Right cardiac atrium (tissue), 5 donors: ENCODE measurements around the gene RNF151. TPM values are rescaled to one million over a fixed set of nuclear protein-coding genes. Genes with fewer than 3 reads are reported as not detected.

Experiments
- polyA plus RNA-seq: library from polyadenylated mRNA; stranded (reverse); fragments of 200-250 nt; gene quantifications from one replicate; pipeline ENCODE4 v1.2.3, GENCODE V29; 2013
- total RNA-seq, 4 donors: library from RNA; stranded (reverse); fragmentation: NEBNext Ultra II Directional; extraction: Animal tissue kit (Norgen Biotek cat#: 25700); gene quantifications; one replicate each; pipeline ENCODE4 v1.2.1, GENCODE V29; 2021
- donor health status: healthy with polysubstance abuse.
- donor health status: DM: no; HTN: yes; CAD: no.
- donor health status: DM: no; HTN: no; CAD: no.
- donor health status: DM: no; HTN: yes; CAD: no; lungs with severe emphysema.
- donor health status: DM: yes; HTN: yes; CAD: no.

Gene RNF151
- total and polyA plus RNA-seq, 5 donors = not detected

Other genes starting within 250 kb of the RNF151 start
- gene NME3, start 195.3 kb upstream of the RNF151 start, total RNA-seq = 10 to 100 TPM; 36.5 to 55.4 (median 47.4) TPM
- gene NME3, start 195.3 kb upstream of the RNF151 start, polyA plus RNA-seq = 75.2 TPM
- 10 to 100 TPM in 2 of 4 donors, 1 to 10 TPM in 2; 8.1 to 11.3 (median 9.8) TPM for gene EME2, start 194.0 kb upstream of the RNF151 start, total RNA-seq
- 6.3 TPM for gene EME2, start 194.0 kb upstream of the RNF151 start, polyA plus RNA-seq
- 10 to 100 TPM; 53.3 to 80.0 (median 69.1) TPM for gene MRPS34, start 193.7 kb upstream of the RNF151 start, total RNA-seq
- gene MRPS34, start 193.7 kb upstream of the RNF151 start, polyA plus RNA-seq = 91.4 TPM
- 10 to 100 TPM; 24.5 to 41.3 (median 34.1) TPM for gene SPSB3, start 184.3 kb upstream of the RNF151 start, total RNA-seq
- 51.8 TPM for gene SPSB3, start 184.3 kb upstream of the RNF151 start, polyA plus RNA-seq
- 10 to 100 TPM; 33.1 to 39.1 (median 35.9) TPM for gene NUBP2, start 183.9 kb upstream of the RNF151 start, total RNA-seq
- gene NUBP2, start 183.9 kb upstream of the RNF151 start, polyA plus RNA-seq = 45.3 TPM
- not detected for gene IGFALS, start 173.2 kb upstream of the RNF151 start, total RNA-seq
- gene IGFALS, start 173.2 kb upstream of the RNF151 start, polyA plus RNA-seq = 0.05 TPM
- gene HAGH, start 140.0 kb upstream of the RNF151 start, total RNA-seq = 100 to 1,000 TPM; 123 to 155 (median 141) TPM
- gene HAGH, start 140.0 kb upstream of the RNF151 start, polyA plus RNA-seq = 224 TPM
- 10 to 100 TPM; 18.8 to 26.5 (median 22.6) TPM for gene FAHD1, start 139.7 kb upstream of the RNF151 start, total RNA-seq
- 46.4 TPM for gene FAHD1, start 139.7 kb upstream of the RNF151 start, polyA plus RNA-seq
- gene MEIOB, start 94.7 kb upstream of the RNF151 start, total RNA-seq = not detected
- gene MEIOB, start 94.7 kb upstream of the RNF151 start, polyA plus RNA-seq = not detected
- gene HS3ST6, start 48.4 kb upstream of the RNF151 start, total RNA-seq = not detected
- not detected for gene HS3ST6, start 48.4 kb upstream of the RNF151 start, polyA plus RNA-seq
- 10 to 100 TPM; 18.0 to 34.0 (median 26.2) TPM for gene MSRB1, start 23.7 kb upstream of the RNF151 start, total RNA-seq
- 39.2 TPM for gene MSRB1, start 23.7 kb upstream of the RNF151 start, polyA plus RNA-seq
- 10 to 100 TPM; 21.1 to 47.2 (median 24.2) TPM for gene RPL3L, start 12.2 kb upstream of the RNF151 start, total RNA-seq
- gene RPL3L, start 12.2 kb upstream of the RNF151 start, polyA plus RNA-seq = 37.3 TPM
- 100 to 1,000 TPM; 397 to 535 (median 467) TPM for gene NDUFB10, start 7.3 kb upstream of the RNF151 start, total RNA-seq
- gene NDUFB10, start 7.3 kb upstream of the RNF151 start, polyA plus RNA-seq = 1,316 TPM
- gene RPS2, start 2.0 kb upstream of the RNF151 start, total RNA-seq = 1,000 to 10,000 TPM in 3 of 4 donors, 100 to 1,000 TPM in 1; 947 to 1,371 (median 1,063) TPM
- 1,244 TPM for gene RPS2, start 2.0 kb upstream of the RNF151 start, polyA plus RNA-seq
- 10 to 100 TPM; 19.0 to 22.8 (median 19.7) TPM for gene TBL3, start 5.2 kb downstream of the RNF151 start, total RNA-seq
- gene TBL3, start 5.2 kb downstream of the RNF151 start, polyA plus RNA-seq = 39.6 TPM
- gene NOXO1, start 14.6 kb downstream of the RNF151 start, total RNA-seq = not detected
- 0.29 TPM for gene NOXO1, start 14.6 kb downstream of the RNF151 start, polyA plus RNA-seq
- gene GFER, start 17.3 kb downstream of the RNF151 start, total RNA-seq = 10 to 100 TPM; 19.6 to 25.7 (median 22.2) TPM
- 31.7 TPM for gene GFER, start 17.3 kb downstream of the RNF151 start, polyA plus RNA-seq
- 1 to 10 TPM in 1 of 4 donors, under 1 TPM in 3; 0.57 to 1.0 (median 0.68) TPM for gene SYNGR3, start 23.1 kb downstream of the RNF151 start, total RNA-seq
- gene SYNGR3, start 23.1 kb downstream of the RNF151 start, polyA plus RNA-seq = 1.4 TPM
- 10 to 100 TPM; 16.8 to 20.5 (median 17.5) TPM for gene ZNF598, start 43.0 kb downstream of the RNF151 start, total RNA-seq
- gene ZNF598, start 43.0 kb downstream of the RNF151 start, polyA plus RNA-seq = 14.0 TPM
- gene NPW, start 52.9 kb downstream of the RNF151 start, total RNA-seq = not detected
- not detected for gene NPW, start 52.9 kb downstream of the RNF151 start, polyA plus RNA-seq
- 100 to 1,000 TPM; 131 to 257 (median 158) TPM for gene NHERF2, start 60.0 kb downstream of the RNF151 start, total RNA-seq
- 228 TPM for gene NHERF2, start 60.0 kb downstream of the RNF151 start, polyA plus RNA-seq
- gene NTHL1, start 81.0 kb downstream of the RNF151 start, total RNA-seq = 10 to 100 TPM in 3 of 4 donors, 1 to 10 TPM in 1; 4.3 to 14.0 (median 12.5) TPM
- 21.3 TPM for gene NTHL1, start 81.0 kb downstream of the RNF151 start, polyA plus RNA-seq
- 10 to 100 TPM; 67.3 to 72.4 (median 69.4) TPM for gene TSC2, start 81.1 kb downstream of the RNF151 start, total RNA-seq
- gene TSC2, start 81.1 kb downstream of the RNF151 start, polyA plus RNA-seq = 34.7 TPM
- 100 to 1,000 TPM in 2 of 4 donors, 10 to 100 TPM in 2; 95.9 to 111 (median 99.1) TPM for gene PKD1, start 169.0 kb downstream of the RNF151 start, total RNA-seq
- 98.4 TPM for gene PKD1, start 169.0 kb downstream of the RNF151 start, polyA plus RNA-seq
- under 1 TPM in 3 of 4 donors, not detected in 1; 0.24 to 0.89 (median 0.88) TPM for gene RAB26, start 181.8 kb downstream of the RNF151 start, total RNA-seq
- 0.95 TPM for gene RAB26, start 181.8 kb downstream of the RNF151 start, polyA plus RNA-seq
- 10 to 100 TPM; 26.1 to 39.2 (median 33.0) TPM for gene TRAF7, start 188.9 kb downstream of the RNF151 start, total RNA-seq
- 17.7 TPM for gene TRAF7, start 188.9 kb downstream of the RNF151 start, polyA plus RNA-seq
- gene CASKIN1, start 229.7 kb downstream of the RNF151 start, total RNA-seq = 10 to 100 TPM in 3 of 4 donors, 1 to 10 TPM in 1; 9.3 to 26.5 (median 12.3) TPM
- gene CASKIN1, start 229.7 kb downstream of the RNF151 start, polyA plus RNA-seq = 9.7 TPM
- gene MLST8, start 238.6 kb downstream of the RNF151 start, total RNA-seq = 10 to 100 TPM; 24.2 to 29.3 (median 27.0) TPM
- gene MLST8, start 238.6 kb downstream of the RNF151 start, polyA plus RNA-seq = 33.3 TPM
- gene BRICD5, start 244.0 kb downstream of the RNF151 start, total RNA-seq = 10 to 100 TPM in 1 of 4 donors, 1 to 10 TPM in 3; 6.8 to 11.0 (median 7.9) TPM
- 3.4 TPM for gene BRICD5, start 244.0 kb downstream of the RNF151 start, polyA plus RNA-seq
- gene PGP, start 248.0 kb downstream of the RNF151 start, total RNA-seq = 10 to 100 TPM; 20.2 to 24.8 (median 21.5) TPM
- 19.3 TPM for gene PGP, start 248.0 kb downstream of the RNF151 start, polyA plus RNA-seq